Testis (tissue), 2 donors: Measurements from ENCODE around the gene ATXN7.

Source experiments
- CTCF ChIP-seq, 3 experiments: fragments of 450-650 bp in 2 of 3; fragments of 200-600 bp in 1 of 3; sonication (generic) in 1 of 3; IDR thresholded peaks; one replicate each; pipeline ENCODE4 v1.5.1; 2016 to 2019; ENCODE audit warnings: antibody characterized with exemption in 3 of 3, mild to moderate bottlenecking in 2 of 3, moderate library complexity in 1 of 3
- POLR2A ChIP-seq: fragments of 450-650 bp; IDR thresholded peaks from one replicate; pipeline ENCODE4 v1.6.1; 2017; ENCODE audit warnings: antibody characterized with exemption, mild to moderate bottlenecking, moderate library complexity

DNA sequence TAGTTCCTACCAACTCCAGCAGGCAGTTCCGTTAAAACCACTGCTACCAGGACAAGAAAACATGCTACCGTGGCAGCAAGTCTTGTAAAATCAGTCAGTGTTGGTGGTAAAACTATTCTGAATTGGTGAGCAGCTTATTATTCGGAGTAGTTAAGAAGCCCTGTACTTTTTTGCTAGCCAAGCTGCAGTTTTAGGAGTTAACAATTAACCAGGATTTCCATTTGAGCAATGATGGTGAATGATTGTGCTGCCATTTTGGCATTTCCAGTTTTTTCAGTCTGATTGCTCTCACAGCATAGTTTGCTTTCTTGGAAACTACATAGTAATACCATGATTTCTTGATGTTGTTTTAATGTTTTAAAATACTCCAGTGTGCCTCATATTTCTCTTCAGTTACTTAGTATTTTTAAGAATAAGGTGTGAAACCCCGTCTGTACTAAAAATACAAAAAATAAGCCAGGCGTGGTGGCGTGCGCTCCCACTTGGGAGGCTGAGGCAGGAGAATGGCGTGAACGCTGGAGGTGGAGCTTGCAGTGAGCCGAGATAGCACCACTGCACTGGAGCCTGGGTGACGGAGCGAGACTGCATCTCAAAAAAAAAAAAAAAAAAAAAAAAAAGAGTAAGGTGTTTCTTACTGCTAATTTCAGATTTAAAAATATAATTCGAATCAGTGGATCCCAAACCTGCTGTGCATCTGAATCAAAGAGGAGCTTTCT is 92.3 kb downstream of the ATXN7 start:
- TF ChIP-seq CTCF (IDR thresholded peaks at IDR 0.05) (no peak), POLR2A (no peak)
